ENCODE results near the gene TEAD1.

TEAD1 gene

GRCh38 chr11:12640355-12640754, 33.9 kb upstream of the TEAD1 start:
- Histone ChIP-seq H3K36me3 (ENCODE audit: low read depth) (no peaks in the 10 kb centered on the region), H3K4me3 (ENCODE audit: severe bottlenecking) (no peak overlapping the region), H3K4me1 (ENCODE audit: insufficient read depth, poor library complexity, severe bottlenecking) (no peaks in the 10 kb centered on the region), H3K27me3 (ENCODE audit: insufficient read depth, poor library complexity, severe bottlenecking) (no peaks in the 10 kb centered on the region), H3K27ac (ENCODE audit: poor library complexity, severe bottlenecking) (no peak overlapping the region), H3K9me3 (ENCODE audit: severe bottlenecking) (no peaks in the 10 kb centered on the region)
- no peak for DNase-seq (ENCODE audit: low spot score)
- no peak for TF ChIP-seq CTCF (IDR thresholded peaks at IDR 0.05; ENCODE audit: poor library complexity, severe bottlenecking)
- ATAC-seq (ENCODE audit: low read depth), result no peak

- no peak for ATAC-seq (ENCODE audit: low read depth)
Measured at GRCh38 chr11:12640926-12641849, 33.0 kb upstream of the TEAD1 start.

DNA sequence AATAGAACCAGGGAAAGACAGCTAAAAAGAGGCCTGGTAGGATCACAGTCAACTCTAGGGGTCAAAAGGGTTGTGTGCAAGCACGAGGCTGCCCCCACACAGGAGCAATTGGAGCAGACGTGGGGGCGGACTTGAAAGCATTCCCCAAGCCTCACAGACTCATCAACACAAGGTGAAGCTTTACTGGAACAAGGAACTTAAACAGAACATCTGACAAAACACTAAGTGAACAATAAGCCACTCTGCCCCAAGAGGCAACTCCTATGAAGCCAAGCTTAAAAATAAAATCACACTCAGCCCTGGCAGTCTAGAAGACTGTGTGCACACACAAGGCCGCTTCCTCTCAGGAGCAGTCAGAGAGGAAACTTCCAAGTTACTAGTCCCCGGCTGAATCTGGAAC, 32.2 kb upstream of the TEAD1 start:
- H3K27ac ChIP-seq (ENCODE audit: poor library complexity, severe bottlenecking), result no peak overlapping the region
- no peaks in the 10 kb centered on the region for H3K36me3 ChIP-seq (ENCODE audit: low read depth)
- no peaks in the 10 kb centered on the region for H3K27me3 ChIP-seq (ENCODE audit: insufficient read depth, poor library complexity, severe bottlenecking)
- H3K4me3 ChIP-seq (ENCODE audit: severe bottlenecking), result no peak overlapping the region
- TF ChIP-seq CTCF (IDR thresholded peaks at IDR 0.05; ENCODE audit: poor library complexity, severe bottlenecking), result no peak
- H3K4me1 ChIP-seq (ENCODE audit: insufficient read depth, poor library complexity, severe bottlenecking), result no peaks in the 10 kb centered on the region
- ATAC-seq (ENCODE audit: low read depth), result 0 out of 3 replicates have a peak, but pooled peaks have one; percentile 29
- no peaks in the 10 kb centered on the region for H3K9me3 ChIP-seq (ENCODE audit: severe bottlenecking)
- no peak for DNase-seq (ENCODE audit: low spot score)

More at GRCh38 chr11:12640926-12641849, 33.0 kb upstream of the TEAD1 start:
- Histone ChIP-seq H3K9me3 (ENCODE audit: severe bottlenecking) (no peaks in the 10 kb centered on the region), H3K36me3 (ENCODE audit: low read depth) (no peaks in the 10 kb centered on the region), H3K4me3 (ENCODE audit: severe bottlenecking) (no peak overlapping the region), H3K4me1 (ENCODE audit: insufficient read depth, poor library complexity, severe bottlenecking) (no peaks in the 10 kb centered on the region), H3K27ac (ENCODE audit: poor library complexity, severe bottlenecking) (no peak overlapping the region), H3K27me3 (ENCODE audit: insufficient read depth, poor library complexity, severe bottlenecking) (no peaks in the 10 kb centered on the region)
- no peak for TF ChIP-seq CTCF (IDR thresholded peaks at IDR 0.05; ENCODE audit: poor library complexity, severe bottlenecking)
- no peak for DNase-seq (ENCODE audit: low spot score)

GRCh38 chr11:12642806-12643428, 31.3 kb upstream of the TEAD1 start:
- no peak for TF ChIP-seq CTCF (IDR thresholded peaks at IDR 0.05; ENCODE audit: poor library complexity, severe bottlenecking)
- H3K9me3 ChIP-seq (ENCODE audit: severe bottlenecking), result no peaks in the 10 kb centered on the region
- no peaks in the 10 kb centered on the region for H3K36me3 ChIP-seq (ENCODE audit: low read depth)
- H3K4me3 ChIP-seq (ENCODE audit: severe bottlenecking), result no peak overlapping the region
- no peaks in the 10 kb centered on the region for H3K4me1 ChIP-seq (ENCODE audit: insufficient read depth, poor library complexity, severe bottlenecking)
- no peaks in the 10 kb centered on the region for H3K27me3 ChIP-seq (ENCODE audit: insufficient read depth, poor library complexity, severe bottlenecking)
- H3K27ac ChIP-seq (ENCODE audit: poor library complexity, severe bottlenecking), result no peak overlapping the region
- DNase-seq (ENCODE audit: low spot score) (no peak), ATAC-seq (ENCODE audit: low read depth) (no peak)
